PC-3 (cell line): ENCODE measurements around the gene WDR76. TPM values are rescaled to one million over a fixed set of nuclear protein-coding genes. Genes with fewer than 3 reads are reported as not detected.
"Not testable (repeated sequence)": the region's sequence is repeated elsewhere in the genome, so short reads cannot be mapped to it uniquely, and the experiment has no call there.

Experiments used
- ATAC-seq: fragments of 200-7000 bp; cut with Tn5 transposase; 2 replicates; pipeline ENCODE4 v1.9.1; 2020; ENCODE audit warnings: mild to moderate bottlenecking, moderate library complexity
- BruUV-seq: library from RNA; stranded (reverse); fragments of 400-500 nt; replicated peaks from 2 replicates; lab custom pipeline; 2021; lab: Mats Ljungman, UMichigan
- CTCF ChIA-PET: fragments of 300-600 bp; sonication (Branson Sonifier 250); formaldehyde crosslinking; loops from one replicate; lab custom pipeline; 2022; ENCODE audit warnings: antibody characterized with exemption; lab: Charles Lee
- POLR2A ChIA-PET: fragments of 300-600 bp; sonication (Branson Sonifier 250); formaldehyde crosslinking; loops from one replicate; lab custom pipeline; 2022; ENCODE audit warnings: antibody characterized with exemption; ENCODE audit not compliant: unreplicated experiment; lab: Charles Lee
- DNase-seq: peaks from one replicate; pipeline ENCODE4 v3.0.0-alpha.2; 2015
- H2AFZ ChIP-seq: fragments of 300-600 bp; sonication (generic); 2 replicates; pipeline ENCODE4 v1.6.0; 2016; ENCODE audit warnings: antibody characterized with exemption, low read length
- H3F3A ChIP-seq: fragments of 300-600 bp; sonication (generic); one replicate; pipeline ENCODE4 v1.6.0; 2017; ENCODE audit warnings: antibody characterized with exemption, low read length, control low read depth, mild to moderate bottlenecking; ENCODE audit not compliant: unreplicated experiment
- H3K27ac ChIP-seq: fragments of 300-600 bp; sonication (generic); 2 replicates; pipeline ENCODE4 v1.5.1; 2016; ENCODE audit warnings: mild to moderate bottlenecking, low read length
- H3K27me3 ChIP-seq: fragments of 300-600 bp; sonication (generic); 2 replicates; pipeline ENCODE4 v1.6.1; 2016; ENCODE audit warnings: low read length, mixed read lengths
- H3K36me3 ChIP-seq: fragments of 300-600 bp; sonication (generic); 2 replicates; pipeline ENCODE4 v1.6.1; 2016; ENCODE audit warnings: low read depth, mixed run types, low read length, mixed read lengths
- H3K4me1 ChIP-seq: fragments of 300-600 bp; sonication (generic); 2 replicates; pipeline ENCODE4 v1.5.1; 2016; ENCODE audit warnings: low read length; ENCODE audit not compliant: insufficient read depth
- H3K4me2 ChIP-seq: fragments of 300-600 bp; sonication (generic); 2 replicates; pipeline ENCODE4 v1.6.0; 2016; ENCODE audit warnings: low read length
- H3K4me3 ChIP-seq: fragments of 300-600 bp; sonication (generic); 2 replicates; pipeline ENCODE4 v1.5.1; 2016; ENCODE audit warnings: mild to moderate bottlenecking, low read length, mixed read lengths
- H3K79me2 ChIP-seq: fragments of 300-600 bp; sonication (generic); 2 replicates; pipeline ENCODE4 v1.6.1; 2017; ENCODE audit warnings: low read length, mixed read lengths
- H3K9ac ChIP-seq: fragments of 300-600 bp; sonication (generic); 2 replicates; pipeline ENCODE4 v1.6.0; 2016; ENCODE audit warnings: mild to moderate bottlenecking, low read length
- H3K9me2 ChIP-seq: fragments of 300-600 bp; sonication (generic); replicated peaks from 2 replicates; pipeline ENCODE4 v1.6.1; 2016; ENCODE audit warnings: mixed run types, low read length, mixed read lengths
- H3K9me3 ChIP-seq: fragments of 300-600 bp; sonication (generic); 2 replicates; pipeline ENCODE4 v1.6.1; 2016; ENCODE audit warnings: low read length, mixed read lengths
- H4K20me1 ChIP-seq: fragments of 300-600 bp; sonication (generic); 2 replicates; pipeline ENCODE4 v1.6.1; 2016; ENCODE audit warnings: low read length, mixed read lengths
- EZH2 ChIP-seq: fragments of 300-600 bp; sonication (generic); IDR thresholded peaks from one replicate; pipeline ENCODE4 v1.6.1; 2017; ENCODE audit warnings: antibody characterized with exemption, mild to moderate bottlenecking, low read length; ENCODE audit not compliant: unreplicated experiment
- EZH2phosphoT487 ChIP-seq: fragments of 300-600 bp; sonication (generic); IDR thresholded peaks from 2 replicates; pipeline ENCODE4 v1.6.1; 2018; ENCODE audit warnings: mild to moderate bottlenecking, antibody characterized with exemption, low read length, borderline replicate concordance
- intact Hi-C: fragments of 100-400 bp; cut with micrococcal nuclease; formaldehyde crosslinking; loops from 2 replicates; pipeline ENCODE4 v1.9.0; 2023
- total RNA-seq: library from RNA; depleted of rRNA; stranded (reverse); fragments of >200 nt; gene quantifications from 2 replicates; pipeline ENCODE4 v1.2.3, GENCODE V29; 2014
- TF ChIP-seq, protein P1 (sequence below): fragments of 300-600 bp; sonication (generic); conservative IDR thresholded peaks from 2 replicates; pipeline ENCODE4 v1.5.1; 2017; ENCODE audit warnings: antibody characterized with exemption, low read depth, mild to moderate bottlenecking, low read length

Gene WDR76
- total RNA-seq, 1 experiment from 2014 or later: 29.0 TPM

DNA sequence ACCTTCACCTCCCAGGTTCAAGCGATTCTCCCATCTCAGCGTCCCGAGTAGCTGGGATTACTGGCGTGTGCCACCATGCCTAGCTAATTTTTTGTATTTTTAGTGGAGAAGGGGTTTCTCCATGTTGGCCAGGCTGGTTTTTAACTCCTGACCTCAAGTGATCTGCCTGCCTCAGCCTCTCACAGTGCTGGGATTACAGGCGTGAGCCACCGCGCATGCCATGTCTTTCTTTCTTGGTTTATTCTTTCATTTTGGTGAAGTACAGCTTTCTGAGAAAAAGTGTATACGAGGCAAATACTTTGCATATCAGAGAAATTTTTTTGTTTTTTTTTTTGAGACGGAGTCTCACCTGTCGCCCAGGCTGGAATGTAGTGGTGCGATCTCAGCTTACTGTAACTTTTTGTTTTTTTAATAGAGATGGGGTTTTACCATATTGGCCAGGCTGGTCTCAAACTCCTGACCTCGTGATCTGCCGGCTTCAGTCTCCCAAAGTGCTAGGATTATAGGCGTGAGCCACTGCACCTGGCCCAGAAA lies 4.8 kb downstream of the WDR76 start:
- POLR2A ChIA-PET: interaction anchor here (0.6 kb wide), 1 partner anchor 37 kb away, joined by 3 read pairs; no protein-coding TSS in a partner anchor
- DNase-seq, BruUV-seq, H3K9me2 ChIP-seq, H3K27ac ChIP-seq, H3K4me3 ChIP-seq, H3K4me2 ChIP-seq, ATAC-seq, H3K9ac ChIP-seq, H3K9me3 ChIP-seq, H3F3A ChIP-seq, H4K20me1 ChIP-seq, CTCF ChIA-PET, intact Hi-C loops, H2AFZ ChIP-seq, H3K27me3 ChIP-seq: not testable (repeated sequence)
- H3K36me3 ChIP-seq: peaks cover 17% of the 10 kb centered on the region
- peaks cover 51% of the 10 kb centered on the region for H3K79me2 ChIP-seq
- peaks cover 14% of the 10 kb centered on the region; the same call in 1 of the 2 replicates for H3K4me1 ChIP-seq

DNA sequence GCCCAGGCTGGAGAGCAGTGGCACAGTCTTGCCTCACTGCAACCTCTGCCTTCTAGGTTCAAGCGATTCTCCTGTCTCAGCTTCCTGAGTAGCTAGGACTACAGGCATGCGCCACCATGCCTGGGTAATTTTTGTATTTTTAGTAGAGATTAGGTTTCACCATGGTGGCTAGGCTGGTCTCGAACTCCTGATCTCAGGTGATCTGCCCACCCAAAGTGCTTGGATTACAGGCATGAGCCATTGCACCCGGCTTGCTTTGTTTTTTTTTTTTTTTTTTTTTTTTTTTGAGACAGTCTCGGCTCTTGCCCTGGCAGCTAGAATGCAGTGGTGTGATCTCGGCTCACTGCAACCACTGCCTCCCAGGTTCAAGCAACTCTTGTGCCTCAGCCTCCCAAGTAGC lies 5.7 kb downstream of the WDR76 start:
- BruUV-seq, CTCF ChIA-PET, H3K9me3 ChIP-seq, POLR2A ChIA-PET, H3K9me2 ChIP-seq, H3F3A ChIP-seq, H3K27me3 ChIP-seq, ATAC-seq, H4K20me1 ChIP-seq, H3K27ac ChIP-seq, H3K4me3 ChIP-seq, H2AFZ ChIP-seq, intact Hi-C loops, DNase-seq, H3K9ac ChIP-seq, H3K4me2 ChIP-seq: not testable (repeated sequence)
- peaks cover 43% of the 10 kb centered on the region for H3K79me2 ChIP-seq
- H3K4me1 ChIP-seq: peaks cover 14% of the 10 kb centered on the region; the same call in 1 of the 2 replicates
- peaks cover 22% of the 10 kb centered on the region for H3K36me3 ChIP-seq

DNA sequence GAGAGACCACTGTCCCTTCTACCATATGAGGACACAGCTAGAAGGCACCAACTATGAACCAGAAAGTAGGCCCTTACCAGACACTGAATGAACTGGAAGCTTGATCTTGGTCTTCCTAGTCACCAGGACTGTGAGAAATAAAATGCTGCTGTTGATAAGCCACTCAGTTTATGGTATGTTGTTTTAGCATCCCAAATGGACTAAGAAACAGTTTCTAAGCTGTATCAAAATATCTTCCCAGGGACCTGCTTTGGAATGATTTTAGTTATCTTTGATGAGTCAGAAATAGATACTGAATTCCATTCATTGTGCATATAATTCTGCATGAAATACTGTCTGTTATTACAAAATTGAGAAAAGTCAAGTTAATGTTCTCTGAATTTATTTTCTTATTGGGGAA lies 18.6 kb downstream of the WDR76 start:
- Histone ChIP-seq H3K4me1 (no peaks in the 10 kb centered on the region), H3K9ac (no peak overlapping the region), H3K4me2 (no peak overlapping the region), H3K9me2 (no peaks in the 10 kb centered on the region), H3F3A (no peaks in the 10 kb centered on the region), H3K36me3 (peaks cover 29% of the 10 kb centered on the region), H4K20me1 (no peaks in the 10 kb centered on the region), H3K27me3 (no peaks in the 10 kb centered on the region), H3K79me2 (no peaks in the 10 kb centered on the region), H3K4me3 (no peak overlapping the region), H3K27ac (no peak overlapping the region), H2AFZ (no peak overlapping the region), H3K9me3 (no peaks in the 10 kb centered on the region)
- ChIA-PET CTCF (no interaction called here), POLR2A (no interaction called here)
- TF ChIP-seq EZH2 (no peak), EZH2phosphoT487 (no peak)
- TF ChIP-seq, protein P1, sequence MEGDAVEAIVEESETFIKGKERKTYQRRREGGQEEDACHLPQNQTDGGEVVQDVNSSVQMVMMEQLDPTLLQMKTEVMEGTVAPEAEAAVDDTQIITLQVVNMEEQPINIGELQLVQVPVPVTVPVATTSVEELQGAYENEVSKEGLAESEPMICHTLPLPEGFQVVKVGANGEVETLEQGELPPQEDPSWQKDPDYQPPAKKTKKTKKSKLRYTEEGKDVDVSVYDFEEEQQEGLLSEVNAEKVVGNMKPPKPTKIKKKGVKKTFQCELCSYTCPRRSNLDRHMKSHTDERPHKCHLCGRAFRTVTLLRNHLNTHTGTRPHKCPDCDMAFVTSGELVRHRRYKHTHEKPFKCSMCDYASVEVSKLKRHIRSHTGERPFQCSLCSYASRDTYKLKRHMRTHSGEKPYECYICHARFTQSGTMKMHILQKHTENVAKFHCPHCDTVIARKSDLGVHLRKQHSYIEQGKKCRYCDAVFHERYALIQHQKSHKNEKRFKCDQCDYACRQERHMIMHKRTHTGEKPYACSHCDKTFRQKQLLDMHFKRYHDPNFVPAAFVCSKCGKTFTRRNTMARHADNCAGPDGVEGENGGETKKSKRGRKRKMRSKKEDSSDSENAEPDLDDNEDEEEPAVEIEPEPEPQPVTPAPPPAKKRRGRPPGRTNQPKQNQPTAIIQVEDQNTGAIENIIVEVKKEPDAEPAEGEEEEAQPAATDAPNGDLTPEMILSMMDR: no peak
- no TSS peak for BruUV-seq
- no peak for ATAC-seq
- intact Hi-C loops: no loop called here
- DNase-seq: no peak

DNA sequence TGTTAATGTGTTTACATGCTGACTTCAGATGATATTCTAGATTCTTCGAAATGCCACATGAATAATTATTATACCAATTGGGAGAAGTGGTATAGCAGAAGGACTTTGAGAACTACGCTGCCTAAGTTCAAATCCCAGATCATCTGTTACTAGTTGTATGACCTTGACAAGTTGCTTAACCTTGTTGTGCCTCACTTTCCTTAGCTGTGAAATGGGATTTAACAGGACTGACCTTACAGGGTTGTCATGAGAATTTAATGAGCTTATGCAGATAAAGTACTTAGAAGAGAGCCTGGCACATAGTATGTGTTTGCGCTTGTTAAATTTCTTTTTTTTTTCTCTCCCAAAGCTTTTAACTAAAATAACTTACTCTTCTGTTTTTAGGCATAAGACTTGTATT lies 24.4 kb downstream of the WDR76 start:
- no peaks in the 10 kb centered on the region for H3F3A ChIP-seq
- peaks cover 27% of the 10 kb centered on the region for H3K36me3 ChIP-seq
- TF ChIP-seq EZH2phosphoT487 (no peak), EZH2 (no peak)
- TF ChIP-seq, protein P1: no peak
- no peak overlapping the region for H3K4me2 ChIP-seq
- H3K27me3 ChIP-seq: no peaks in the 10 kb centered on the region
- H3K27ac ChIP-seq: no peak overlapping the region
- no peaks in the 10 kb centered on the region for H3K9me3 ChIP-seq
- no peaks in the 10 kb centered on the region for H4K20me1 ChIP-seq
- POLR2A ChIA-PET: no interaction called here
- H2AFZ ChIP-seq: no peak overlapping the region
- no peak overlapping the region for H3K4me3 ChIP-seq
- BruUV-seq: no TSS peak
- H3K9me2 ChIP-seq: no peaks in the 10 kb centered on the region
- H3K9ac ChIP-seq: no peak overlapping the region
- intact Hi-C loops: no loop called here
- CTCF ChIA-PET: no interaction called here
- ATAC-seq (no peak), DNase-seq (no peak)
- H3K79me2 ChIP-seq: no peaks in the 10 kb centered on the region
- H3K4me1 ChIP-seq: no peaks in the 10 kb centered on the region
